ENCODE results near the gene DPY19L1. TPM values are rescaled to one million over a fixed set of nuclear protein-coding genes. Genes with fewer than 3 reads are reported as not detected.
"Not testable (repeated sequence)": the region's sequence is repeated elsewhere in the genome, so short reads cannot be mapped to it uniquely, and the experiment has no call there.

Gene DPY19L1
- total RNA-seq, 1 experiment from 2014 or later = 90.4 TPM

- no peaks in the 10 kb centered on the region for H3K9me3 Mint-ChIP-seq (ENCODE audit: low read depth, unreplicated experiment)
- H3K36me3 Mint-ChIP-seq (ENCODE audit: insufficient read depth, unreplicated experiment) = peaks cover 26% of the 10 kb centered on the region
- no peak for DNase-seq
- no peak overlapping the region for H3K4me3 Mint-ChIP-seq (ENCODE audit: low read depth, unreplicated experiment)
- H3K27ac Mint-ChIP-seq (ENCODE audit: unreplicated experiment) = no peak overlapping the region
- intact Hi-C loops (cut with micrococcal nuclease; ENCODE audit: unreplicated experiment) = no loop called here
- peaks cover 9% of the 10 kb centered on the region for H3K4me1 Mint-ChIP-seq (ENCODE audit: low read depth, unreplicated experiment)
- CTCF ChIA-PET = no interaction called here
- no peak for TF ChIP-seq CTCF (IDR thresholded peaks at IDR 0.05; ENCODE audit: unreplicated experiment)
- H3K27me3 Mint-ChIP-seq (ENCODE audit: unreplicated experiment) = no peaks in the 10 kb centered on the region
- no TSS peak for BruUV-seq (replicated peaks)
Observed at GRCh38 chr7:34939175-34939574, 98.1 kb downstream of the DPY19L1 start.

- CTCF ChIA-PET; BruUV-seq (replicated peaks); H3K4me3 Mint-ChIP-seq (ENCODE audit: low read depth, unreplicated experiment); H3K9me3 Mint-ChIP-seq (ENCODE audit: low read depth, unreplicated experiment); H3K27me3 Mint-ChIP-seq (ENCODE audit: unreplicated experiment); DNase-seq; H3K27ac Mint-ChIP-seq (ENCODE audit: unreplicated experiment); intact Hi-C loops (cut with micrococcal nuclease; ENCODE audit: unreplicated experiment): not testable (repeated sequence)
- H3K4me1 Mint-ChIP-seq (ENCODE audit: low read depth, unreplicated experiment) = peaks cover 13% of the 10 kb centered on the region
- H3K36me3 Mint-ChIP-seq (ENCODE audit: insufficient read depth, unreplicated experiment) = peaks cover 28% of the 10 kb centered on the region
Observed at GRCh38 chr7:34935735-34936165, 101.5 kb downstream of the DPY19L1 start.

GRCh38 chr7:34931739-34932138 lies 105.5 kb downstream of the DPY19L1 start:
- intact Hi-C loops (cut with micrococcal nuclease; ENCODE audit: unreplicated experiment) = no loop called here
- no TSS peak for BruUV-seq (replicated peaks)
- H3K4me3 Mint-ChIP-seq (ENCODE audit: low read depth, unreplicated experiment) = no peak overlapping the region
- H3K4me1 Mint-ChIP-seq (ENCODE audit: low read depth, unreplicated experiment) = peaks cover 17% of the 10 kb centered on the region
- no peaks in the 10 kb centered on the region for H3K9me3 Mint-ChIP-seq (ENCODE audit: low read depth, unreplicated experiment)
- CTCF ChIA-PET = no interaction called here
- no peak for TF ChIP-seq CTCF (IDR thresholded peaks at IDR 0.05; ENCODE audit: unreplicated experiment)
- no peak for DNase-seq
- H3K27me3 Mint-ChIP-seq (ENCODE audit: unreplicated experiment) = no peaks in the 10 kb centered on the region
- no peak overlapping the region for H3K27ac Mint-ChIP-seq (ENCODE audit: unreplicated experiment)
- peaks cover 8% of the 10 kb centered on the region for H3K36me3 Mint-ChIP-seq (ENCODE audit: insufficient read depth, unreplicated experiment)

GRCh38 chr7:34929783-34930182 lies 107.5 kb downstream of the DPY19L1 start:
- H3K27me3 Mint-ChIP-seq (ENCODE audit: unreplicated experiment); H3K4me1 Mint-ChIP-seq (ENCODE audit: low read depth, unreplicated experiment); H3K27ac Mint-ChIP-seq (ENCODE audit: unreplicated experiment); CTCF ChIA-PET; DNase-seq; H3K9me3 Mint-ChIP-seq (ENCODE audit: low read depth, unreplicated experiment); BruUV-seq (replicated peaks); H3K4me3 Mint-ChIP-seq (ENCODE audit: low read depth, unreplicated experiment): not testable (repeated sequence)
- peaks cover 20% of the 10 kb centered on the region for H3K36me3 Mint-ChIP-seq (ENCODE audit: insufficient read depth, unreplicated experiment)
- intact Hi-C loops (cut with micrococcal nuclease; ENCODE audit: unreplicated experiment) = loop anchor here (2.0 to 5.0 kb wide), 2 partner anchors 171 to 252 kb away; no protein-coding TSS in a partner anchor

GRCh38 chr7:34928560-34928959 lies 108.7 kb downstream of the DPY19L1 start:
- H3K4me1 Mint-ChIP-seq (ENCODE audit: low read depth, unreplicated experiment) = peaks cover 8% of the 10 kb centered on the region
- intact Hi-C loops (cut with micrococcal nuclease; ENCODE audit: unreplicated experiment) = loop anchor here (1.0 to 5.0 kb wide), 3 partner anchors 105 to 251 kb away; no protein-coding TSS in a partner anchor
- BruUV-seq (replicated peaks) = no TSS peak
- no peak for DNase-seq
- no peak for TF ChIP-seq CTCF (IDR thresholded peaks at IDR 0.05; ENCODE audit: unreplicated experiment)
- peaks cover 20% of the 10 kb centered on the region for H3K36me3 Mint-ChIP-seq (ENCODE audit: insufficient read depth, unreplicated experiment)
- peaks cover 5% of the 10 kb centered on the region for H3K9me3 Mint-ChIP-seq (ENCODE audit: low read depth, unreplicated experiment)
- no peak overlapping the region for H3K27ac Mint-ChIP-seq (ENCODE audit: unreplicated experiment)
- H3K4me3 Mint-ChIP-seq (ENCODE audit: low read depth, unreplicated experiment) = no peak overlapping the region
- H3K27me3 Mint-ChIP-seq (ENCODE audit: unreplicated experiment) = no peaks in the 10 kb centered on the region
- CTCF ChIA-PET = interaction anchor here (1.0 to 1.9 kb wide), 5 partner anchors 65 to 158 kb away, joined by 3 to 24 read pairs (median 5); no protein-coding TSS in a partner anchor

All from Calu3 (cell line).